CD4-positive, alpha-beta T cell treated with Interleukin-6 at 100 ng/mL for 8 hours (primary cell): ENCODE data around the gene LIN9.
"Not testable (repeated sequence)": the region's sequence is repeated elsewhere in the genome, so short reads cannot be mapped to it uniquely, and the experiment has no call there.

Experiments used
- DNase-seq: peaks from one replicate; pipeline ENCODE4 v3.0.0-alpha.2; 2020; ENCODE audit warnings: mixed read lengths, low spot score

The LIN9 gene

GRCh38 chr1:226272233-226272902, 36.6 kb downstream of the LIN9 start:
- not testable (repeated sequence) for DNase-seq

DNA sequence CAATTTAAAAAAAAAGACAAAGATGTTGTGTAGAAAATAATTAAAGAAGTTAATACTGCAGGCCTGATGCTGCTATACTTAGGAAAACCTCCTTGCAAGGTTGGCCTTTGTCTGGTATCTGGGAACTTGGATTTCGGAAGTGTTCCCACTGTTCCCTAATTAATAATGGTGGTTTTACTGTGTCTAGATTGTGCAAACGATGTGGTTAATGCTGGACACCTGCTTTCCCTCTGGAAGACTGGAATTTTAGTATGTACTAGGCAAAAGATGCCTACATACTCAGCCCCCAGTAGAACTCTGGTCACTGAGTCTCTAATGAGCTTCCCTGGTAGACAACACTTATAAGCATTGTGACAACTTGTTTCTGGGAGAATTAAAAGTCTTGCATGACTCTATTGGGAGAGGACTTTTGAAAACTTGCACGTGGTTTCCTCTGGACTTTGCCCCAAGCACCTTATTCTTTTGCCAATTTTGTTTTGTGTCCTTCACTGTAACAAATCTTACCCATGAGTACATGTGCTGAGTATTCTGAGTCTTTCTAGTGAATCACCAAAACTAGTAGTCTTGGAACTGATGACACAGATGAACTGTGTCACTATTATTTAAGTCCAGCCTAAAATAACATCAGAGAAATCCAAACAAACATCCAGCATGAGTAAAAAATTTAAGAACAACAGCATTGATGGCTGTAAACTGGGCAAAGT, 40.4 kb downstream of the LIN9 start:
- DNase-seq: no peak

DNA sequence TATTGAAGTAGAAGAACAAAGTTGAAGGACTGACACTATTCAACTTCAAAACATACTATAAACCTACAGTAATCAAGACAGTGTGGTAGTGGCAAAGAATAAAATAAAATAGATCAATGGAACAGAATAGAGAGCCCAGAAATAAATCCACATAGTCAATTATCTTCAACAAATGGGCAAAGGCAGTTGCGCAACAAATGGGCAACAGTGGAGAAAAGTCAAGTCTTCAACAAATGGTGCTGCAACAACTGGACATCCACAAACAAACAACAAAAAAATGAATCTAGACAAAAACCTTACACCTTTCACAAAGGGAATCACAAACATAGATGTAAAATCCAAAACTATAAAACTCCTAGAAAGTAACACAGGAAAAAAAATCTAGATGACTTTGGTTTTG, 47.1 kb downstream of the LIN9 start:
- no peak for DNase-seq

- no peak for DNase-seq
Measured at GRCh38 chr1:226255380-226255779, 53.6 kb downstream of the LIN9 start.

GRCh38 chr1:226253933-226254332, 55.0 kb downstream of the LIN9 start:
- no peak for DNase-seq

- not testable (repeated sequence) for DNase-seq
Measured at GRCh38 chr1:226252841-226253240, 56.1 kb downstream of the LIN9 start.

GRCh38 chr1:226250511-226250910, 58.5 kb downstream of the LIN9 start:
- no peak for DNase-seq

DNA sequence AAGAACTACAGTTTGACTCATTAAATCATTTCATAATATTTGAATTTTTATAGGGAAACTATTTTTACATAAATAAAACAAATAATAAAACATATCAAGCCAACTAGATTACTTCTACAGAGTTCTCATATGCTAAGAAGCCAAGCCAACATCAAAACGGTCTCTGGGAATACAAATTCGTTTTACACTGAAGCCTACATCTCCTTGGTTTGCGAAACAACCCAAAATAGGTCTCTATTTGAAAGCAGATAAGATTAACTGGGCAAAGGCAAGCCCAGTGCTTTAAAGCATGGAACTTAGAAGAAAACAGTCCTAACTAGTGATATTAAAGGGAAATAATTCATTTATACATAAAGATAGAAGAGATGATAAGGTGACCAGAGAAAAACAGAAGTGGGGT, 60.2 kb downstream of the LIN9 start:
- DNase-seq: no peak

- DNase-seq: no peak
Measured at GRCh38 chr1:226248091-226248490, 60.9 kb downstream of the LIN9 start.

GRCh38 chr1:226239421-226239820, 69.5 kb downstream of the LIN9 start:
- DNase-seq: no peak

- DNase-seq: no peak
Measured at GRCh38 chr1:226236826-226237225, 72.1 kb downstream of the LIN9 start.

DNA sequence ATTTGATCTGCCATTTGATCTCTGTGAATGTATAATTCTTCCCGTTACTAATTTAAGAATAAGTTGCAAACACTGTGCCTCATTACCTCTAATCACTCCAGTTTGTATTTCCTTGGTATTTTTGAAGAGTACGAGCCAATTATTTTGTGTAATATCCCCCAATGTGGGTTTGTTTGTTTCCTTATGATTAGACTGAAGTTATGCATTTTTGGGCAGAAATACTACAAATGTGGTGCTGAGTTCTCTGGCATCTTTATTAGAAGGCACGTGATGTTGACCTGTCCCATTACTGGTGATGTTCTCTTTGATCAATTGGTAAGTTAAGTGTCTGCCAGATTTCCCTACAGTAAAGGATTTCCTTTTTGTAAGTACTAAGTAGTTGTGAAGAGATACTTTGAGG, 75.2 kb downstream of the LIN9 start:
- no peak for DNase-seq

DNA sequence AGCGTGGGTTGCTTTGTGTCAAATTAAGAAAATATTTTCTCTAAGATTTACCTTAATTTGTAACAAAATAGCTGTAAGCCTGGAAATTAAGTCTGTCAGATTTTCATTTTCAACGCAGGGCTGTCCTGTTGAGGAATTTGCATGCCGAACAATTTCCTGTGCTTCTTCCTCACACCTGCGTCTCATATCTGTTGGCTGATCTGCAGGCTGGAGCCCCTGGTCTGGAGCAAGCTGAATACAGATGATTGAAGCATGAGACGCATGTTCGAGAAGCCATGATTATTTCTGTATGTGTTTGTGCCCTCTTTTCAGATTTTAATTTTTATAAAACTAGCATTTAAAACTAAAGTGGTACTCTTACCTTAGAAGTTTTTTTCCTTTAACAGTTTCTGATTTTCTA, 75.7 kb downstream of the LIN9 start:
- no peak for DNase-seq

GRCh38 chr1:226226601-226227000, 82.4 kb downstream of the LIN9 start:
- no peak for DNase-seq

DNA sequence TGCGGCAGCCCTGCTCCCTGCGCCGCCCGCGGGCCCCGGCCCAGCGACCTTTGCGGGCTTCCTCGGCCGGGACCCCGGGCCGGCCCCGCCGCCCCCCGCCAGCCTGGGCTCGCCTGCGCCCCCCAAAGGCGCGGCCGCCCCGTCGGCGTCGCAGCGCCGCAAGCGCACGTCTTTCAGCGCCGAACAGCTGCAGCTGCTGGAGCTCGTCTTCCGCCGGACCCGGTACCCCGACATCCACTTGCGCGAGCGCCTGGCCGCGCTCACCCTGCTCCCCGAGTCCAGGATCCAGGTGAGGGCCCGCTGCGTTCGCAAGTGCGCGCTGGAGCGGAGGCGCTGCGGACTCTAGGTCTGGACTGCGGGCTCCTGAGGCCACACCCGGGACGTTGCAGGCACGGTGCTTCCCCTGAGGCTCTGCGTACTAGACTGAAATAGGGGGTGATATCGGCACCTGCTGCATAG, 85.1 kb downstream of the LIN9 start:
- no peak for DNase-seq

GRCh38 chr1:226223157-226223785, 85.7 kb downstream of the LIN9 start, which contains the start of gene MIXL1:
Gene MIXL1 (plus strand): TSS chr1:226223664. CDS start chr1:226223682, 18 bp downstream.
- no peak for DNase-seq

- DNase-seq: no peak
Measured at GRCh38 chr1:226222686-226223085, 86.3 kb downstream of the LIN9 start.

DNA sequence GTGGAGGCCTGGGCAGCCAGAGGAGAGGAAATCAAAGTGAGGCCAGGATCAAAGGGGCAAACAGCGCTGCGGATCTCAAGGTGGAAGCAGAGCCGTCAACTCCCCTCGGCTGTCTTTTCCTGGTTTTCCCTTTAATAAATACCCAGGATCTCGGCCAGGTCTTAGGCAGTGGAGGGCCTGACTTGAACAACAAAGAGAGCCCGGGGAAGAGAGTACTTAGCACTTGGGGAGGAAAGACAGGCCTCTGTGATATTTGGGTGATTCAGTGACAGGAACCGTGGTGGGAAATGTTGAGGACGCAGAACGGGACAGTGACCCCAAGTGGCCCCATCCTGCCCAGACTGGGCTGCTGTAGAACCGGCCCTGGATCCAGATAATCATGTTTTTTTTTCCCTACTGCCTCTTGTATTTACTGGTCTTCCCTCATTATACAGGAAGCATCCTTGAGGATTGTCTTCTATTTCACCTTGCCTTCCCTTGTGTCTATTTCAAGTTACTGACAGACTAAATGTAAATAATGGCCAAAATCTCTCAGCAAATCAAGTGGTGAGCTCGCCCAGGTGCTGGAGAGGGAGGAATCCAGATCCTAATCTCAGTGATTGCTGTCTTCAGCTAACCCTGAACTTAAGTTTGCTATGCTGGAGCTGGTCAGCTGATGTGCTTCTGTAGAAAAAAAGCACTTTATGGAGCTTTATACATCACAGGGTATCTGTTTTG, 88.3 kb downstream of the LIN9 start:
- no peak for DNase-seq

DNA sequence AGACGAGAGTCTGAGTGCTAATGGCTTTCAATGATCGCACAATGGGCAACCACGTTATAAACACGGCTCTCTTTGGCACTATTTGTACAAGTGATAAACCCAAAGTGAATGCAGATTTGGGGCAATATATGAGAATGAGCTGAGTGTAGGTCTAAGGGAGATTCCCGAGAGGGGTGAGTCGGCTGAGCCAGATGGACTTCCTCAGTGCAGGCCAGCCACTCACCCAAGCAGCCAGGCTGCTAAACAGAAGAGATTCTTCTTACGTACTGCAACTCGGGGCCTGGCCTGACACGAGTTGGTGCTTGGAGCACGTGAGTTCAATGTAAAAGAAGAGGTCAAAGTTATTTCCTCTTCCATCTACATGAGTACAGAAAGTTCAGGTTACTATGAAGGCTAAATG, 91.7 kb downstream of the LIN9 start:
- no peak for DNase-seq

DNA sequence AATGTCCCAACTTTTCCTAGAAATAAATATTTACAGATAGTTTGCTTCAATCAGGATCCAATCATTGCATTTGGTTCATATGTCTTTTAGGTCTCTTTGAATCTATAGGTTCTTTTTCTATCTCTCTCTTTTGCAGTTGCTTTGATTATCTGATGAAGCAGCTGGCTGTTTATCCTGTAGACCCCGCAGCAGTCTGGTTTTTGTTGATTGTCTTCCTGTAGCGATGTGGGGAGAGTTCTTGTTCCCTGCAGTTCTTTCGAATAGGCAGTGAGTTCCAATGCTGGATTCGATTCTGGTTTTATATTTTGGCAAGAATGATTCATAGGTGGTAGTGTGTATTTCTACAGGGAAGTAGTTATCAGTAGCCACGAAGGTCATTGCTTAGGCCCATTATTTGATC, 92.9 kb downstream of the LIN9 start:
- no peak for DNase-seq

DNA sequence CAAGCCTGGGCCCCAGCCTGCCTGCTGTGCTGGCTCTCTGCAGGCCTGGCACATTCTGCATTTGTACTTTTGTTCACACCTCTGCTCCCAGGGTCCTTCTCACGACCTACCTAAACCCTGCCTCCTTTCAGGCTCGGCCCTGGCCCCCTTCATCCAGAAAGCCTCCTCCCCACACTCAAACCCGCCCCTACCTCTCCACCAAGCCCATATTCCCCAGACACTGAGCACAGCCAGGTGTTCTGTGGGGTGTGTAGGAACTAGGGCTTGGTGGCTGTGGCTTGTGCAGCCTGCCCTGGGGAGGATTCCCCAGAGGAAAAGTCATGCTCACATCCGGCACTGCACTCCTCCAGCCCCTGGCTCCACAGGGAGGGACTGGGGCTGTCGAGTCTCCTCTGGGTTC, 93.7 kb downstream of the LIN9 start:
- no peak for DNase-seq

- no peak for DNase-seq
Measured at GRCh38 chr1:226212545-226212944, 96.4 kb downstream of the LIN9 start.
